ENCODE results near the gene NUP188. TPM values are rescaled to one million over a fixed set of nuclear protein-coding genes. Genes with fewer than 3 reads are reported as not detected.

The NUP188 gene, protein sequence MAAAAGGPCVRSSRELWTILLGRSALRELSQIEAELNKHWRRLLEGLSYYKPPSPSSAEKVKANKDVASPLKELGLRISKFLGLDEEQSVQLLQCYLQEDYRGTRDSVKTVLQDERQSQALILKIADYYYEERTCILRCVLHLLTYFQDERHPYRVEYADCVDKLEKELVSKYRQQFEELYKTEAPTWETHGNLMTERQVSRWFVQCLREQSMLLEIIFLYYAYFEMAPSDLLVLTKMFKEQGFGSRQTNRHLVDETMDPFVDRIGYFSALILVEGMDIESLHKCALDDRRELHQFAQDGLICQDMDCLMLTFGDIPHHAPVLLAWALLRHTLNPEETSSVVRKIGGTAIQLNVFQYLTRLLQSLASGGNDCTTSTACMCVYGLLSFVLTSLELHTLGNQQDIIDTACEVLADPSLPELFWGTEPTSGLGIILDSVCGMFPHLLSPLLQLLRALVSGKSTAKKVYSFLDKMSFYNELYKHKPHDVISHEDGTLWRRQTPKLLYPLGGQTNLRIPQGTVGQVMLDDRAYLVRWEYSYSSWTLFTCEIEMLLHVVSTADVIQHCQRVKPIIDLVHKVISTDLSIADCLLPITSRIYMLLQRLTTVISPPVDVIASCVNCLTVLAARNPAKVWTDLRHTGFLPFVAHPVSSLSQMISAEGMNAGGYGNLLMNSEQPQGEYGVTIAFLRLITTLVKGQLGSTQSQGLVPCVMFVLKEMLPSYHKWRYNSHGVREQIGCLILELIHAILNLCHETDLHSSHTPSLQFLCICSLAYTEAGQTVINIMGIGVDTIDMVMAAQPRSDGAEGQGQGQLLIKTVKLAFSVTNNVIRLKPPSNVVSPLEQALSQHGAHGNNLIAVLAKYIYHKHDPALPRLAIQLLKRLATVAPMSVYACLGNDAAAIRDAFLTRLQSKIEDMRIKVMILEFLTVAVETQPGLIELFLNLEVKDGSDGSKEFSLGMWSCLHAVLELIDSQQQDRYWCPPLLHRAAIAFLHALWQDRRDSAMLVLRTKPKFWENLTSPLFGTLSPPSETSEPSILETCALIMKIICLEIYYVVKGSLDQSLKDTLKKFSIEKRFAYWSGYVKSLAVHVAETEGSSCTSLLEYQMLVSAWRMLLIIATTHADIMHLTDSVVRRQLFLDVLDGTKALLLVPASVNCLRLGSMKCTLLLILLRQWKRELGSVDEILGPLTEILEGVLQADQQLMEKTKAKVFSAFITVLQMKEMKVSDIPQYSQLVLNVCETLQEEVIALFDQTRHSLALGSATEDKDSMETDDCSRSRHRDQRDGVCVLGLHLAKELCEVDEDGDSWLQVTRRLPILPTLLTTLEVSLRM (N-terminal part only)
- 83.6 and 93.2 TPM in 2 replicates for total RNA-seq
- 25.4 TPM for total RNA-seq (2013)
- polyA plus RNA-seq: 42.8 and 47.7 TPM in 2 replicates
- 43.0 and 59.1 TPM in 2 replicates for polyA minus RNA-seq

DNA sequence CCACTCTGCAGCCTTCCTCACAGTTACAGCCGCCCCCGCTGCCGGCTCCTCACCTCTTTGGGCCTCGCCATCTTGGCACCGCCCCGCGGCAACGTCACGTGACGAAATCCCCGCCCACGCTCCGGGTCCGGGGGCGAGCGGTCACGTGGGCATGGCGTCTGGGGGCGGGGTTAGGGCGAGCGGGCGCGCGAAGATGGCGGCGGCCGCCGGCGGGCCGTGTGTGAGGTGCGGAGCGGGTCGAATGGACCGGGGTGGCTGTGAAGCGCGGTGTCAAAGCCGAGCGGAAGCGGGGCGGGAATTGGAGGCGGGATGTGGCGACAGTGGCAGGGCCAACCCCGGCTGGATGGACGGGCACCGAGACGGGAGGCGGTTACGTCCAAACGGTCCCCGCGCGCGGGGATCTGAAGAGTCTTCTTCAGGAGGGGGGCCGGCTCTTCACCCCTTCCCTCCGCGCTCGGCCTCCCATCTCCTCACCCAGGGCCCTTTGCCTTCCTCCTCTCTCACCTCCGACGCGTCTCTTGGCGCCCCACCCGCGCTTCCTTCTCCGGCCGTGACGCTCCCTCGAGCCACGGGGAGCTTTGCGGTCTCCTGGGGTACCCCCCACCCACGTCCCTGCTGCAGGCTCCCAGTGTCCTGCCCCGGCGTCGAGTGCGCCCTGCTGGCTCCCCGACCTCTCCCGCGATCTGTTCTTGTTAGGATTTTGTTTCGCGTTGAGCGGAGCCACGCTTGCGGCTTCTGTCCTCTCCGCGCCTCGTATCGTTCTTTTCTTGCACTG lies at the start of gene NUP188, which contains the start of gene DOLK:
Gene NUP188, plus strand, starts transcription at position 173 of the 775 bp plus-strand sequence. Its CDS starts 21 bp downstream, at position 194.
Gene DOLK, minus strand, starts transcription at position 77 of the 775 bp plus-strand sequence. CDS start 300 bp downstream, outside the sequence.
- H3K27me3 Mint-ChIP-seq: no peaks in the 10 kb centered on the region
- no peaks in the 10 kb centered on the region for H3K27me3 ChIP-seq (replicated peaks in 1 of 4; ENCODE audit: control extremely low read depth in 1 of 4, control insufficient read depth in 3 of 4, insufficient read depth in 4 of 4, low read length in 3 of 4)
- no peaks in the 10 kb centered on the region for H3K9me3 Mint-ChIP-seq (ENCODE audit: insufficient read depth)
- DNase-seq: peak; percentile 98
- peak within 1 kb of the TSS; percentile 87 for H2AFZ ChIP-seq (ENCODE audit: insufficient read depth, low read depth, low read length, poor library complexity, severe bottlenecking)
- H3K79me2 ChIP-seq (ENCODE audit: control insufficient read depth, insufficient read depth, low read length): peaks cover 44% of the 10 kb centered on the region
- H3K27ac ChIP-seq (ENCODE audit: low read length in 2 of 2): peak within 1 kb of the TSS; percentile 91 to 96
- H3K9me3 ChIP-seq (ENCODE audit: control extremely low read depth in 1 of 3, control insufficient read depth in 2 of 3, insufficient read depth in 1 of 3, low read length in 2 of 3): no peaks in the 10 kb centered on the region
- peak within 1 kb of the TSS; percentile 97 for H3K4me3 Mint-ChIP-seq
- H3K4me2 ChIP-seq (replicated peaks; ENCODE audit: low read depth, low read length, poor library complexity, severe bottlenecking): peak within 1 kb of the TSS; percentile 91
- TF ChIP-seq EZH2 (IDR thresholded peaks at IDR 0.05; ENCODE audit: borderline replicate concordance, insufficient read depth, low read depth, low read length, poor library complexity, severe bottlenecking): no peak
- TF ChIP-seq, protein P1, sequence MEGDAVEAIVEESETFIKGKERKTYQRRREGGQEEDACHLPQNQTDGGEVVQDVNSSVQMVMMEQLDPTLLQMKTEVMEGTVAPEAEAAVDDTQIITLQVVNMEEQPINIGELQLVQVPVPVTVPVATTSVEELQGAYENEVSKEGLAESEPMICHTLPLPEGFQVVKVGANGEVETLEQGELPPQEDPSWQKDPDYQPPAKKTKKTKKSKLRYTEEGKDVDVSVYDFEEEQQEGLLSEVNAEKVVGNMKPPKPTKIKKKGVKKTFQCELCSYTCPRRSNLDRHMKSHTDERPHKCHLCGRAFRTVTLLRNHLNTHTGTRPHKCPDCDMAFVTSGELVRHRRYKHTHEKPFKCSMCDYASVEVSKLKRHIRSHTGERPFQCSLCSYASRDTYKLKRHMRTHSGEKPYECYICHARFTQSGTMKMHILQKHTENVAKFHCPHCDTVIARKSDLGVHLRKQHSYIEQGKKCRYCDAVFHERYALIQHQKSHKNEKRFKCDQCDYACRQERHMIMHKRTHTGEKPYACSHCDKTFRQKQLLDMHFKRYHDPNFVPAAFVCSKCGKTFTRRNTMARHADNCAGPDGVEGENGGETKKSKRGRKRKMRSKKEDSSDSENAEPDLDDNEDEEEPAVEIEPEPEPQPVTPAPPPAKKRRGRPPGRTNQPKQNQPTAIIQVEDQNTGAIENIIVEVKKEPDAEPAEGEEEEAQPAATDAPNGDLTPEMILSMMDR (IDR thresholded peaks at IDR 0.05): no peak
- ChIA-PET POLR2A (interaction anchor here (0.7 to 1.1 kb wide), 2 partner anchors 248 to 498 kb away, joined by 3 read pairs; no protein-coding TSS in a partner anchor), CTCF (interaction anchor here (0.9 to 1.7 kb wide), 3 partner anchors 20 to 246 kb away, joined by 3 to 8 read pairs (median 3); partner anchors contain the start of genes ENDOG and PKN3)
- peak within 1 kb of the TSS; percentile 85 for H3K9ac ChIP-seq (ENCODE audit: low read length)
- H3K4me1 ChIP-seq (ENCODE audit: control insufficient read depth in 2 of 2, insufficient read depth in 2 of 2, low read length in 2 of 2): peaks cover 15 to 18% of the 10 kb centered on the region in 2 donors
- H3K4me1 Mint-ChIP-seq: peaks cover 27% of the 10 kb centered on the region
- WGBS (ENCODE audit: insufficient coverage): 1% methylated on average over 78 of the region's 86 CpGs
- intact Hi-C loops (cut with micrococcal nuclease): loop anchor here (1.0 to 10.0 kb wide), 7 partner anchors 65 to 677 kb away; partner anchors contain the start of genes C9orf50, LRRC8A, NTMT1 and SH3GLB2
- H4K20me1 ChIP-seq (ENCODE audit: control insufficient read depth, insufficient read depth, low read length, poor library complexity, severe bottlenecking): no peaks in the 10 kb centered on the region
- ATAC-seq (ENCODE audit: low read depth): peak; percentile 86
- H3K27ac Mint-ChIP-seq: peak within 1 kb of the TSS; percentile 98
- peaks cover 0 to 8% of the 10 kb centered on the region in 2 experiments for H3K36me3 ChIP-seq (replicated peaks in 1 of 2; ENCODE audit: control extremely low read depth in 1 of 2, control insufficient read depth in 1 of 2, extremely low read depth in 1 of 2, insufficient read depth in 2 of 2, low read length in 1 of 2)
- H3K4me3 ChIP-seq (ENCODE audit: control extremely low read depth in 1 of 5, extremely low read depth in 1 of 5, insufficient read depth in 1 of 5, low read depth in 2 of 5, low read length in 4 of 5): peak within 1 kb of the TSS; percentile 64 to 95 (median 84)

Data from B cell (primary cell).